ENCODE data around the gene UTY. TPM values are rescaled to one million over a fixed set of nuclear protein-coding genes. Genes with fewer than 3 reads are reported as not detected.

Gene UTY
- total and polyA plus RNA-seq, 2 experiments from 2014 or later, result not detected

GRCh38 chrY:13478126-13478785 lies 1.6 kb downstream of the UTY start:
- WGBS (ENCODE audit: low lambda C conversion rate, missing lambda C conversion rate), result no CpG with 5 or more reads among the region's 15 CpGs
- H3K4me1 ChIP-seq (ENCODE audit: insufficient read depth), result no peaks in the 10 kb centered on the region
- TF ChIP-seq EZH2 (IDR thresholded peaks at IDR 0.05; ENCODE audit: borderline replicate concordance) (no peak), CTCF (IDR thresholded peaks at IDR 0.05; ENCODE audit: poor library complexity) (no peak), EZH2phosphoT487 (IDR thresholded peaks at IDR 0.05; ENCODE audit: low read depth, severe bottlenecking, unreplicated experiment) (no peak)
- H3K9me2 ChIP-seq (replicated peaks; ENCODE audit: insufficient read depth), result no peaks in the 10 kb centered on the region
- no peaks in the 10 kb centered on the region for H4K20me1 ChIP-seq (ENCODE audit: insufficient read depth, poor library complexity, severe bottlenecking)
- H3K9me3 ChIP-seq (ENCODE audit: low read depth), result no peaks in the 10 kb centered on the region
- H3K79me2 ChIP-seq, result no peaks in the 10 kb centered on the region
- no peaks in the 10 kb centered on the region for H3K36me3 ChIP-seq (replicated peaks; ENCODE audit: insufficient read depth, low read depth)
- no peak overlapping the region for H2AFZ ChIP-seq
- no peak overlapping the region for H3K4me2 ChIP-seq
- H3K27me3 ChIP-seq, result no peaks in the 10 kb centered on the region
- H3K4me3 ChIP-seq, result no peak overlapping the region
- no peak for DNase-seq (ENCODE audit: low spot score)
- H3K27ac ChIP-seq, result no peak overlapping the region

- Histone ChIP-seq H3K4me2 (no peak overlapping the region), H3K9me2 (replicated peaks; ENCODE audit: insufficient read depth) (no peaks in the 10 kb centered on the region), H3K79me2 (no peaks in the 10 kb centered on the region), H2AFZ (no peak overlapping the region), H3K27me3 (no peaks in the 10 kb centered on the region), H3K9me3 (ENCODE audit: low read depth) (no peaks in the 10 kb centered on the region), H3K4me1 (ENCODE audit: insufficient read depth) (no peaks in the 10 kb centered on the region), H3K36me3 (replicated peaks; ENCODE audit: insufficient read depth, low read depth) (no peaks in the 10 kb centered on the region), H3K4me3 (no peak overlapping the region), H4K20me1 (ENCODE audit: insufficient read depth, poor library complexity, severe bottlenecking) (no peaks in the 10 kb centered on the region), H3K27ac (no peak overlapping the region)
- TF ChIP-seq EZH2 (IDR thresholded peaks at IDR 0.05; ENCODE audit: borderline replicate concordance) (no peak), CTCF (IDR thresholded peaks at IDR 0.05; ENCODE audit: poor library complexity) (no peak), EZH2phosphoT487 (IDR thresholded peaks at IDR 0.05; ENCODE audit: low read depth, severe bottlenecking, unreplicated experiment) (no peak)
- WGBS (ENCODE audit: low lambda C conversion rate, missing lambda C conversion rate), result no CpG with 5 or more reads among the region's 2 CpGs
- DNase-seq (ENCODE audit: low spot score), result no peak
Observed at GRCh38 chrY:13474997-13475396, 4.8 kb downstream of the UTY start.

- no CpG with 5 or more reads among the region's 3 CpGs for WGBS (ENCODE audit: low lambda C conversion rate, missing lambda C conversion rate)
- H3K4me2 ChIP-seq, result no peak overlapping the region
- H3K36me3 ChIP-seq (replicated peaks; ENCODE audit: insufficient read depth, low read depth), result no peaks in the 10 kb centered on the region
- no peaks in the 10 kb centered on the region for H3K79me2 ChIP-seq
- no peak for TF ChIP-seq EZH2 (IDR thresholded peaks at IDR 0.05; ENCODE audit: borderline replicate concordance)
- no peak for TF ChIP-seq CTCF (IDR thresholded peaks at IDR 0.05; ENCODE audit: poor library complexity)
- no peak for TF ChIP-seq EZH2phosphoT487 (IDR thresholded peaks at IDR 0.05; ENCODE audit: low read depth, severe bottlenecking, unreplicated experiment)
- H3K27me3 ChIP-seq, result no peaks in the 10 kb centered on the region
- no peak overlapping the region for H3K27ac ChIP-seq
- no peaks in the 10 kb centered on the region for H3K9me3 ChIP-seq (ENCODE audit: low read depth)
- H2AFZ ChIP-seq, result no peak overlapping the region
- no peak for DNase-seq (ENCODE audit: low spot score)
- no peak overlapping the region for H3K4me3 ChIP-seq
- no peaks in the 10 kb centered on the region for H3K9me2 ChIP-seq (replicated peaks; ENCODE audit: insufficient read depth)
- H4K20me1 ChIP-seq (ENCODE audit: insufficient read depth, poor library complexity, severe bottlenecking), result no peaks in the 10 kb centered on the region
- no peaks in the 10 kb centered on the region for H3K4me1 ChIP-seq (ENCODE audit: insufficient read depth)
Observed at GRCh38 chrY:13451572-13451971, 28.3 kb downstream of the UTY start.

Data from hepatocyte (in vitro differentiated cells).